Measurements from ENCODE around the gene PALLD.

Gene PALLD

GRCh38 chr4:168623484-168623883 is 126.6 kb downstream of the PALLD start:
- DNase-seq: no peak

- no peak for DNase-seq
Measured at GRCh38 chr4:168628251-168628650, 131.4 kb downstream of the PALLD start.

GRCh38 chr4:168629566-168629965 is 132.7 kb downstream of the PALLD start:
- DNase-seq: no peak

DNA sequence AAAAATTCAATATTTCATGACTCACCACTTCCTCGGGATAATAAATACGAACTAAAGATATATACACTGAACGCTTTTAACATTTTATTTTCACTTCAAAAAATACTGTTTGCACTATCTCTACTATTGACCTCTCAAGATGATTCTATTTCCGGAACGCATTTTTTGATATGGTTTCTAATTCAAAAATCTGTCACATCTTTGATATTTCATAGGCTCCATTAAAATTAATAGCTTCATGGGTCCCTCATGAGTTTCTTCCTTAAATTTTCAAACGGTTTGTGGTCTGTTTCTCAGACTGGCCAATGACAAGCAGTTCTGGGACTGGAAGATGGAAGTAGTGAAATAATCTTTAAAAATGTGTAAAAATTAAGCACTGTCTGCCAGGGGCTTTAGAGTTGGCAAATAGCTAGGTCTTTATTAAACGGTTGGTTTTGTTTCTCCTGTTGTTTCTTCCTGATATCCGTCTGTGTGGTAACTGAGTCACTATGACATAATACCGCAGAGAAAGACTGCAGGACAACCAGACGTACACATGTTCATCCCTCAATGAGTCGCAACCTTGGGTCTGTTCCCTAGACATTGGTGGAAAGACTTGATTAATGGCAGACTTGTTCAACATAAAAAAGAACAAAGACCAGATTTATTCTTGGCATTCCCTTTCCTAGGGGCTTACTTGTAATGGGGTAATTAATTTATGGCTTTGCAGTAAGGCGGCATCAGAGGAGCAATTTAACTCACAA is 133.8 kb downstream of the PALLD start:
- DNase-seq: no peak

- no peak for DNase-seq
Measured at GRCh38 chr4:168631241-168632162, 134.7 kb downstream of the PALLD start.

DNA sequence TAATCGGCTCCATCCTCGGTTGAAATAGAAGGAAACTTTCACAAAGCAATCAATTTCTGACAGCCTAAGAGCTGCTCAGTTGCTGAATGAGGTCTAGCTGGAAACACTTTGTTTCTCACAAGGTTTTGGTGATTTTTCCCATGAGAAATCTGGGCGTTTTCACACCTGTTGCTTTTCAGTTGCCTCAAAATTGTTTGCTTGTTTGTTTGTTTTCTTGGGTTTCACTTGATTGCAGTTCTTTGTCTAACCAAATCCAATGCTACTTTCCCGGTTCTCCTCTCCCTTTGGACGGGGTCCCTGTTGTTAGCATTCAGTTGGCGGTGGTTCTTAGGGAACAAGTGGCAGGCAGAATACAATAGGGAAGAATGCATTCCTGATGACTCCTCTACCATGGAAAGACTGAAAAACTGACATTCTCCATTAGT is 135.5 kb downstream of the PALLD start:
- no peak for DNase-seq

DNA sequence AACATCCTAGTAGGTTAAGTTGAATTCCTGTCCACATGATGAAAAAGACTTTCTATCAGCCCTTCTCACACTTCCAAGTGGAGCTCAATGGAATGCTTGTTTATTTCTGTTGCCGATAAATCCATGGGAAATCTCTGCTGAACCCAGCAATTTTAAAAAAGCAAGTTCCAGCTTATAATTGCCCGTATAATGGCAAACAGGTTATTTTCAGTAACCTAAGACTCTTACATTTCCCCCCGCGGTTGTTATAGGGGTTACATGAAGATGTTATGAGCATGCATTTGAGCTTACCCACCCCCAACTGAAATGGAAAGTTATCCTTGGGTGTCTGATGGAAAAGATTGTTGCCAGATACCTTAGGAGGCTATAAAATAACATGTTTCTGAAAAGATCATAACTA is 136.2 kb downstream of the PALLD start:
- DNase-seq: no peak

DNA sequence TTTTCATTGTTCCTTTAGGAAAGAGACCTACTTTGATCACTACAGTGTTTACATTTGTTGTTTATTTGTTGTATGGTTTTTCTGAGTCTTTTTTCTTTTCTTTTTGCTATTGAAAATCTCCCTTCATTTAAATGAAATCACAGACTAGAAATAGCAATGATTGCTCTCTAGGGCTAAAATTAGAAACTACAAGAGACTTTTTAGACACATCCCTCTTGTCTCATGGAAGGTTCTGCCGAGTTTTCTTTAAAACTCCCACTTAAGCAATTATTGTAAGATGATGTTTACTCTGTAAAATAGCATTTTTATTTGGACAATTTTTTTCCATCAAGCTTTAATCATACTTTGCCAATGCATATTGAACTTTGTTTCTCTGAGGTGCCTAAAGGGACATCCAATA is 136.6 kb downstream of the PALLD start:
- DNase-seq: no peak

DNA sequence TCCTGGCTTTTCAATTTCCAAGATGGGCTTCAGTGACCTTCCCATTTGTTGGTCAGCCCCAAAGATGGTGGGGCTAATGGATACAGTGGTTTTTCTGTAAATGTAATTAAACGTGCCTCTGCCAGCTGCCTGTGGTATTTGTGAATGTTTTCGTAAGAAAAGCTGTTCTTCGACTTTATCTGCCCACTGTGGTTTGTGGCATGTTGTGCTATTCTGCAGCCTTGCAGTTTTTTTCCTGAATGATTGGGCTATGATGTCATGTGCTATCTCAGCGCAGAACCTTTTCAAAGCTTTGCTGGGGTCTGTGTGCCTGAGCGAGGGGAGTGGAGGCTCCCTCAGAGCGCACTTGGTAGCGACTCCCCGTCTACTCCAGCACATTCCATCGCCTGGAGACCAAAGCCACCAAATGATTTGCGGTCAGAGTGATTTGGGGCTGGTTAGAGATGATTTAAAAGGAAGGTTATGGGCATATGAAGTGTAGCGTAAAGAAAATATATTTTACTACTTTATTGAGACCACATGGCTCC is 137.5 kb downstream of the PALLD start:
- no peak for DNase-seq

- no peak for DNase-seq
Measured at GRCh38 chr4:168636040-168636439, 139.2 kb downstream of the PALLD start.

DNA sequence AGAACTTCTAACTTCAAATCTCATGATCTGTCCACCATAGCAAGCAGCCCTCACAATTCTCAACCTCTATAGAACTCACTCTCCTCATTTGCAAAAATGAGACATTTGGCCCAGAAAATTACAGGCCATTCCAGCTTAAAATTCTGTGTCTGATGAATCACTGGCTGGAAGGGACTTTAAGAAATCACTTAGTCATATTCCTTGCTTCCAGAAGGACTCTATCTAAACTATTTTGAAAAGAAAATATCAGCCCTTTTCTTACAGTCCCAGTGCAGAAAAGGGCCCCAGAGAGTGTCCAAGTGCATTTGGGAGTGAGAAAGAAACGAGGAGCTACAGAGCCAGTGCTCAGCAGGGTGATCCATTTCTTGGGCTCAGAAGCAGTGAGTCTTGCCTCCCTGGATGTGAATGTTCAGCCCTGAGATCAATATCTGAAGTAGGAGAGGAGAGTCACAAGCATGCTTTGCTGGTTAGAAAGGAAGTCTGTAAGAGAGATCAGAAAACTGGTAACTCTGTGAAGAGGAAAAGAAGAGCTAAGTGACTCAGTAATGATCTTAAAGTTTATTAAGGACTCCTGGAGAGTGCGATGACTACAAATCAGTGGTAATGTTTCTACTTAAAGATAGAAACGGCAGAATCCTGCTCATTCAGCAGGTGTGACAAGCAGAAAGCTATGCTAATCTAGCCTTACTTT is 139.8 kb downstream of the PALLD start:
- no peak for DNase-seq

GRCh38 chr4:168637872-168638756 is 141.3 kb downstream of the PALLD start:
- DNase-seq: no peak

GRCh38 chr4:168639914-168640313 is 143.1 kb downstream of the PALLD start:
- no peak for DNase-seq

DNA sequence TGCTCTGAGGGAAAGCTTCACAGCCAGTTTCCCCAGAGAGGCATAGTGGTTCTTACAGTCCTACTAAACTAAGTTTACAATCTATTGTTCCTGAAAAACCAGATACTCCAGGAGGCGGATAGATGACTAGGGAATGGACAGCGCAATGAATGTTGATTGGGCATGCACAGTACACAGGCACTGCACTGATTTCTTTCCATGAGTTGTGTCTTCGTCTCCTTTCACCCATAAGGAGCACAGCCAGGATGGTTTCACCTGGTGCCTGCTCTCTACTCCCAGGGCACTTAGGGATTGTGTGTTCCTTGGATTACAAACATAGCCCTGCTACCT is 144.9 kb downstream of the PALLD start:
- DNase-seq: no peak

DNA sequence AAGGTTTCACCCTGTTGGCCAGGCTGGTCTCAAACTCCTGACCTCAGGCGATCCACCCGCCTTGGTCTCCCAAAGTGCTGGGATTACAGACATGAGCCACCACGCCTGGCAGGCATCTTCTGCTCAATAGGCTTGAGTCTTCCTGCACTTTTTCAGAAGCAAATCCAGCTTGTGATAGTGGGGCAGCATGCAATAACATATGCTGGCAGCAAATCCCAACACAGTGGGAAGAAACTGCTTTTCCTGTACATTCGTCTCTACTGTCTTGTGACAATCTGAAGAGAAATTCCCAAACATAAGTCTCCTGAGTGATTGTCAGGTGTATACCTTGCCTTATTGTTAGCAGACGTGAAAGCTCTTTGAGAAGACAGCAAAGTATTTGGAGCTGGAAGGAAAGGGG is 145.7 kb downstream of the PALLD start:
- no peak for DNase-seq

GRCh38 chr4:168643111-168643795 is 146.4 kb downstream of the PALLD start:
- no peak for DNase-seq

- no peak for DNase-seq
Measured at GRCh38 chr4:168643796-168644159, 146.9 kb downstream of the PALLD start.

DNA sequence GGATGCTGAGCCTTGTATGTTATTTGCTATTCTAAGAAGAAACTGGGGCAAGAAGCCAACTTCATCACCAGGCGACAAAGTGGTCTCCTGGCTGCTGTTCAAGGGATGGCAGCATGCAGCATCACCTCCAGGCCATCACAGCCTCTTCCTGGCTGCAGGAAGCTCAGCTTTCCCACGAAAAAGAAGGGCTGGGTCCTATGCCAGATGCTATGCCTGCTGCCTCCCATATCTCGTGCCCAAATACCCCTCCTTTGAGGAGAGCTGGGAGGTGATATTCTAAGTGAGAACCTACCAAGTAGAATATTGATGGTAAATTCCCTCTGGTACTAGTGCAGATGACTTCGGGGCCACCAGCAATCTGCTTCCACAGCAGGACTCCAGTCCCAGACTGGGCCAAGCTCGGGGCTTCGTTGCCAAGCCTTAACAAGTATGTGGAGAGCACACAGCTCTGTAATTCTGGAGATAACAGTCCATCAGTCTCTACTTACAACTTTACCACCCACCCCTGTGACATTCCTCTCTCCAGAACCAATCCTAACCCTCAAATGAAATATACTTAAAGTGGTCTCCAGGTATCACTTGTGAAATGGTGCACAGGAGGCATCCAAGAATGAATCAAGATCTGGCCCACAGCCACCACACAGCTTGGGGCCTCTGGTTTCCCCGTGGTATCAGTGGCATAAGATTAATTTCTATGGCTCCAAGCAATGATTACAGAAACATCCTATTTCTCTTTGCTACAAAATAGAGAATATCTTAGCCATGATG is 149.3 kb downstream of the PALLD start:
- no peak for DNase-seq

GRCh38 chr4:168647646-168648375 is 151.0 kb downstream of the PALLD start:
- DNase-seq: no peak

- DNase-seq: no peak
Measured at GRCh38 chr4:168648494-168648893, 151.6 kb downstream of the PALLD start.

Data from T-helper 1 cell (primary cell).